Skeletal muscle tissue (tissue), 4 donors: ENCODE data around the gene NKX6-2. TPM values are rescaled to one million over a fixed set of nuclear protein-coding genes. Genes with fewer than 3 reads are reported as not detected.
"Not testable (repeated sequence)": the region's sequence is repeated elsewhere in the genome, so short reads cannot be mapped to it uniquely, and the experiment has no call there.

Source experiments
- H3K27ac ChIP-seq: one replicate; pipeline ENCODE4 v1.7.0; 2013; ENCODE audit warnings: mild to moderate bottlenecking, low read depth, low read length, inconsistent platforms
- H3K27me3 ChIP-seq, 3 donors: one replicate each; pipeline ENCODE4 v1.7.0; 2013; ENCODE audit warnings: low read length in 3 of 3; ENCODE audit not compliant: control insufficient read depth in 3 of 3, insufficient read depth in 3 of 3
- H3K36me3 ChIP-seq, 3 donors: one replicate each; pipeline ENCODE4 v1.7.0; 2013; ENCODE audit warnings: low read length in 3 of 3; ENCODE audit not compliant: control insufficient read depth in 3 of 3, insufficient read depth in 3 of 3
- H3K4me1 ChIP-seq, 3 donors: one replicate each; pipeline ENCODE4 v1.7.0; 2013; ENCODE audit warnings: low read length in 3 of 3, mild to moderate bottlenecking in 3 of 3; ENCODE audit not compliant: control insufficient read depth in 3 of 3, insufficient read depth in 3 of 3
- H3K4me3 ChIP-seq, 3 donors: one replicate each; pipeline ENCODE4 v1.7.0; 2013; ENCODE audit warnings: low read length in 3 of 3
- H3K9ac ChIP-seq, 3 donors: one replicate each; pipeline ENCODE4 v1.7.0; 2013; ENCODE audit warnings: low read length in 3 of 3, mild to moderate bottlenecking in 3 of 3, moderate library complexity in 2 of 3, low read depth in 1 of 3
- H3K9me3 ChIP-seq, 3 donors: one replicate each; pipeline ENCODE4 v1.7.0; 2013; ENCODE audit warnings: low read length in 3 of 3; ENCODE audit not compliant: control insufficient read depth in 3 of 3
- total RNA-seq: library from RNA; depleted of rRNA; stranded (reverse); fragments of >200 nt; gene quantifications from one replicate; pipeline ENCODE4 v1.2.3, GENCODE V29; 2014
- donor health status: Osteomylitis.

Gene NKX6-2
- total RNA-seq, 1 donor from 2014 or later: not detected

DNA sequence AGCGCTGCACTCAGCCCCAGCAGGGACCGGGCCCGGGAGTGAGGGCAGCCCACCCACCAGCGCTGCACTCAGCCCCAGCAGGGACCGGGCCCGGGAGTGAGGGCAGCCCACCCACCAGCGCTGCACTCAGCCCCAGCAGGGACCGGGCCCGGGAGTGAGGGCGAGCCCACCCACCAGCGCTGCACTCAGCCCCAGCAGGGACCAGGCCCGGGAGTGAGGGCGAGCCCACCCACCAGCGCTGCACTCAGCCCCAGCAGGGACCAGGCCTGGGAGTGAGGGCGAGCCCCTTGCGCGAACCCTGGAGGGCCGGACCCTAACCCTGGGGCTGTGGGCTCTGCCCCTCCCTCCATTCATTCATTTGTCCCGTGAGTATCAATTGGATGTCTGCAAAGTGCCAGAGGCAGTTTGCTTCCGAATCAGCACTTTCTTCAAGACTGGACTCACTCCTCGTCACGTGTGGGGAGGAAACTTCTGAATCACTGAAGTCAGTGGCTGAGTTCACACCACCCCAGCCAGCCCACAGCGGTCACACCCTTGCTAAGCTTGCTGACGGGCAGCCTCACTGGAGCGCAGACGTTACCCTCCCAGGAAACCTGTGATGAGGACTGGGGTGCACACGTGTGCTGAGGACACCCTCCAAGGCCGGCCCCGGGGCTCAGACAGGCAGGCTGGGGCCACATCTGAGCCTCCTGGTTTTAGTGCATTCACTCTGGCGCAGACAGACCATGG lies 42.6 kb downstream of the NKX6-2 start:
- H3K4me3 ChIP-seq, H3K9me3 ChIP-seq, H3K27me3 ChIP-seq, H3K9ac ChIP-seq, H3K4me1 ChIP-seq, H3K36me3 ChIP-seq, H3K27ac ChIP-seq: not testable (repeated sequence)

DNA sequence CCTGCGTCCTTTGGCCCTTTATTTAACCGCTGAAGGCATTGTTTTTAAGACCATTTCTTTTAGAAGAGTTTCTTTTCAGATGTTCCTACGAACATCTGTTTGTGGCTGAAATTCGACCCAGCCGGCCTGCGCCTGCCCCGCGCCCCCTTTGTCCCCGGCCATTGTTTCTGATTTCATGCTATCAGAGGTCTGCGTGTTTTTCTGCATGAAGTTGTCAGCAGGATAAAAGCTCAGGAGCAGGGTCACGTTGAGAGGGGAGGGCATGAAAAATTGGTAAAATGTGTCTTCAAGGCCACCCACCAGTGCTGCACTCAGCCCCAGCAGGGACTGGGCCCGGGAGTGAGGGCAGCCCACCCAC lies 43.1 kb downstream of the NKX6-2 start:
- Histone ChIP-seq H3K9me3 (no peaks in the 10 kb centered on the region), H3K36me3 (peaks cover 0 to 5% (median 3%) of the 10 kb centered on the region in 3 donors), H3K4me3 (no peak overlapping the region), H3K4me1 (no peaks in the 10 kb centered on the region), H3K27ac (no peak overlapping the region), H3K9ac (no peak overlapping the region), H3K27me3 (no peaks in the 10 kb centered on the region)

DNA sequence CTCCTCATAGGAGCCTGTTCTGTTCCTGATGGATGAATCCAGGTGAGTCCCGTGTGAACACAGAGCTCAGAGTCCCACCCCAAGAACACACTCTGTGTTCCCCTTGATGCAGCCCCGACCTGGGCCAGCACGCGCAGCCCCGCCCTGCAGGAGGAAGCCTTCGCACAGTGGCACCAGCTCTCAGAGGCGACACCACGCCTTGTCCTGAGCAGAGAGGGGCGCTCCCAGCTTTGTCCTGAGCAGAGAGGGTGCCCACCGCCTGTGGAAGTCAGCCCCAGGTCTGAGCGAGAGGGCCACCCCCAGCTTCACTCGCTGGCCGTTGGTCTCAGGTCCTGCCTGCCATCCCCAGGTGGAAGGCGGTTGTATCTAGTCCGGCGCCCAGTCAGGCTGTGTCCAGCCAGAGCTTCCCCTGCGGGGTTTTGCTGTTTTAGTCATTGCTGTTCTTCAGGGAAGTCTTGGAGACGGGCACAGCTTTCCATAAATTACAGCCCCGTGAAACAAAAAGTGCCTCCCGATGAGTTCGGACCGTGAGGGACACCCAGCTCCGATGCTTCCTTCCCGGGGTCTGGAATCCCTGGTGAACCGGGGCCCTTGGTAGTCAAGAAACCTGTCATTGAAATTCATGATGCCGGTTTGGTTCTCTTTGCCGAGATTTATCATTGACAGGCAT lies 43.6 kb downstream of the NKX6-2 start:
- Histone ChIP-seq H3K4me3 (no peak overlapping the region), H3K4me1 (no peaks in the 10 kb centered on the region), H3K36me3 (peaks cover 0 to 5% (median 3%) of the 10 kb centered on the region in 3 donors), H3K27me3 (no peaks in the 10 kb centered on the region), H3K9me3 (no peaks in the 10 kb centered on the region), H3K27ac (no peak overlapping the region), H3K9ac (no peak overlapping the region)

DNA sequence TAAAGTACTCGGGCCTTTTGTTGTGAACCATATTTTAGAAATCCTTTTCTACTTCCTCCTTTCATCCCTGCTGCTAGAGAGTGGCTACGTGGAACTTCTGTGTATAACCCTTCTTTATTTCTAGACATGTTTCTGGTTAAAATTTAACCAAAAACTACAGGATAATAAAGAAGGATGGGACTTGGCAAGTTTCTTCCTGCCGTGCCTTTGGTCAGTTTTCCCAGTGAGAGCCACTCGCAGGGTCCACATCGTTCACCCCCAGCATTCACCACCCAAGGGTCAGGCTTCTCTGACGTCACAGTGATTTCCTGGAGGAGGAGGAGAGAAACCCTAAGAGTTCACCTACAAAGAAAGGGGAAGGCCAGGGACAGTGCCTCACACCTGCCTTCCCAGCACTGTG lies 45.4 kb downstream of the NKX6-2 start:
- Histone ChIP-seq H3K4me1 (peaks cover 0 to 2% (median 0%) of the 10 kb centered on the region in 3 donors), H3K9me3 (no peaks in the 10 kb centered on the region), H3K27ac (no peak overlapping the region), H3K27me3 (no peaks in the 10 kb centered on the region), H3K4me3 (no peak overlapping the region), H3K36me3 (peaks cover 0 to 5% (median 3%) of the 10 kb centered on the region in 3 donors), H3K9ac (no peak overlapping the region)

DNA sequence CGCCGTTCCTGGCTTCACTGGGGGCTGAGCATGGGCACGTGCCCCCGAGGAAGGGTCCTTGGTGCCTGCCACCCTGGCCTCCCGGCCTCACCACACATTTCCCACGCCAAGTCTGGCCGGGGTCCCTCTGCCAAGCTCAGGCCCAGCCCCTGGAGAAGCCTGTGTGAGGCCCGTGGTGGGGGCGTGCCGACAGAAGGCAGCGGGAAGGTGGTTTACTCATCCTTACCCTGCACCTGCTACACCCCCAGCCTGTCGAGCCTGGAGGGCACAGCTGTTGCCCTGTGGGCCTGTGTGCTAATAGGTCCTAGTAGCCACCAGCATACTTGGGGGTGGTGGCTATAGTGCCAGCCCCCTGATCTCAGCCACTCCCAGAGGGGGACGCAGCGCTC lies 46.7 kb downstream of the NKX6-2 start:
- no peak overlapping the region for H3K4me3 ChIP-seq
- H3K27me3 ChIP-seq: no peaks in the 10 kb centered on the region
- peaks cover 0 to 2% (median 0%) of the 10 kb centered on the region in 3 donors for H3K4me1 ChIP-seq
- peaks cover 0 to 5% (median 4%) of the 10 kb centered on the region in 3 donors for H3K36me3 ChIP-seq
- no peak overlapping the region for H3K27ac ChIP-seq
- no peaks in the 10 kb centered on the region for H3K9me3 ChIP-seq
- H3K9ac ChIP-seq: no peak overlapping the region

DNA sequence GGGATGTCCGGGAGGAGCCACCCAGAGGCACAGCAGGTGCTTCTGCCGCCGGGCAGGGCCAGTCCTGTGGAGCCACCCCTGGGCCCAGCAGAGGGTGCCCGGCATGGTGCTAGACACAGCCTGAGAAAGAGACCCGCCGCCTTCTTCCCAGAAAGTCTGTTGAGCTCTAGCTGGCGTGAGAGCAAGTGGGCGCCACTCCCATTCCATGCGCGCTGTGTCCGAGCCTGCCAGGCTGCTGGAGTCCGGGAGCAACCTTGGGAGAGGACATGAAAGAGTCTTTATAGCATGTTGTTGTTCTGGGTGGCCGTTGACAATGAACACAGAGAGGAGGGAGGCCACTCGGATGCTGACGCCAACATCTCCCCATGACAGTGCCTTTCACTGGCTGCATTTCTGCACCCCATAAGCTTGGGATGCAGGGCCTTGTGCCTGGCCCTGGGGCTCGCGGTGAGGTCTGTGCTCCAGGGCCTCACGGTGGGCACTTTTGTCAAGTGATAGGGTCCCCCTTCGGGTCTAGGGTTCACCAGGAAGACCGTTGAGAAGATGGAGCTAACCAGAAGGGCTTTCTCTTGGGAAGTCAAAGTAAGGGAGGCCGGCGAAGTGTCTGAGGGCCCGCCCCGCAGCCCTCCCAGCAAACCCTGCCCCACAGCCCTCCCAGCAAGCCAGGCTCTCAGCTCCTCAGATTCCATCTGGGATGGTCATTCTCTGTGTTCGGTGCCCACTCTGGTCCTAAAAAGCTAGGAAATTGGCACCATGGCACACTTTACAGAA lies 47.3 kb downstream of the NKX6-2 start:
- Histone ChIP-seq H3K9ac (no peak overlapping the region), H3K27me3 (no peaks in the 10 kb centered on the region), H3K27ac (no peak overlapping the region), H3K9me3 (no peaks in the 10 kb centered on the region), H3K36me3 (peaks cover 0 to 9% (median 5%) of the 10 kb centered on the region in 3 donors), H3K4me3 (no peak overlapping the region), H3K4me1 (peaks cover 0 to 2% (median 0%) of the 10 kb centered on the region in 3 donors)

DNA sequence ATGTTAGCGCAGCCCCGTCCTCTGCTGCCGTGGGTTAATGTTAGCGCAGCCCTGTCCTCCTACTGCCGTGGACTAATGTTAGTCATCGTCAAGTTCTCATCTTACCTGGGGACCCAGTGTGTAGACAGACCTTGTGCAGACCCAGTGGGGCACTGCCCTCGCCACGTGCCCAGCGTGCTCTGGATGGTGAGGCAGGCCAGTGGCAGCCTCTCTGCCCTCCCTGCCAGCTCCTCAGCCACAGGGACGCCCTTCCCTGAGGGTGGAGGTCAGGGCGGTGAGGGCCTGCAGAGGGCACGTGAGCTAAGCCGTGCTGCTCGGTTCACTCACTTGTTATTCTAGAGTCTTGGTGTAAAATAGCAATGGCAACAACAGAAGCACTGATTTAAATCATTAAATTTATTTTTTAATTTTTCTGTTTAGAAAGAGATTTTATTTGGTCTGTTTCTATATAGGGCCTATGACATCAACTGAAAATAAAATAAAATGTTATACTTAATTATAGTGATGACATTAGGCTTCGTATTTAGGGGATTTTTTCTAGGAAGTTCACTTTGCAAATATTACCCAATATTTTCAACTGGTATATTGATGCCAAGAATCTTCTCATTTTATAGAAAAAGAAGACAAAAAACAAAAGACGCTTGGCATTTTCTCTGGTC lies 48.4 kb downstream of the NKX6-2 start:
- Histone ChIP-seq H3K4me1 (peaks cover 0 to 2% (median 0%) of the 10 kb centered on the region in 3 donors), H3K27me3 (no peaks in the 10 kb centered on the region), H3K27ac (no peak overlapping the region), H3K9ac (peak overlapping the region in 1 of 3 donors; percentile 25), H3K36me3 (peaks cover 0 to 9% (median 5%) of the 10 kb centered on the region in 3 donors), H3K4me3 (no peak overlapping the region), H3K9me3 (no peaks in the 10 kb centered on the region)

DNA sequence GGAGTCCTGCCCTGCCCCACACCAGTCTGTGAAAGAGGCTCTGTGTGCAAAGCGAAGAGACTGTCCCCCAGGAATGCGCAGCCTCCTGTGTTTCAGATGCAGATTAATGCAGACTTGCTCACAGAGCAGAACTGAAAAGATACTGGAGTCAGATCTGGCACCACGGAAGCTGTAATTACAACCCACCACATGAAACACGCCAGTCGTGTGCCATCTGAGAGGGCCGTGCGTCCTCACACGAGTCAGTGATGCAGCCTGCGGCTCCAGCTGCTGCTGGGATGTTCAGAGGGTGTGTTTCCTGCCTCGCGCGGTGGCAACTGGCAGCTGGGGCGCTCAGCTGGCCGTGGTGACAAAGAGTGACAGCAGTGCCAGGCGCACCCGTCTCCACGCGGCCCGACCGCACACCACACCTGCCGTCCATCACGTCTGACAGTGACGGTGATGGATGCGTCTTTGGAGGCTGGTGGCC lies 50.0 kb downstream of the NKX6-2 start:
- Histone ChIP-seq H3K9ac (no peak overlapping the region), H3K4me3 (no peak overlapping the region), H3K27ac (no peak overlapping the region), H3K36me3 (peaks cover 0 to 11% (median 0%) of the 10 kb centered on the region in 3 donors), H3K4me1 (peaks cover 0 to 2% (median 0%) of the 10 kb centered on the region in 3 donors), H3K27me3 (no peaks in the 10 kb centered on the region), H3K9me3 (no peaks in the 10 kb centered on the region)

DNA sequence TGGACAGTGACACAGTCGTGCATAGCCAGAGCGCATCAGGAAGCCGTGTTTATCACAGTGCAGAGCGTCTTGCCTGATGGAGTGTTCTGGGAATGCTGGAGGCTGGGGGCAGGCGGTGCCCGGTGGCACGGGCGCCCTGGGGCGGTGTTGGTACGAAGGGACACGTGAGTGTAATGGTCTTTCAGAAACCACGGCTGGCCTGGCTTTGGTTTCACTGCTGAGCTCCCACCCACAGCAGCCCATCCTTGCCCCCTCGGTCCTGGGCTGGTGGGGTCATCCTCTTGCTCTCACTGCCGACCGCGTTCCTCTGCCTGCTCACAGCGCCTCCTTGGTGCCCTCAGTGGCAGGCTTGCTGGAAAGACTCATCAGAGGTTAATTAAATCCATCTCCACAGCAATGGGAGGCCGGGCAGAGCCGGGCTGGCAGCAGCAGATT lies 50.6 kb downstream of the NKX6-2 start:
- Histone ChIP-seq H3K27me3 (no peaks in the 10 kb centered on the region), H3K9ac (no peak overlapping the region), H3K27ac (no peak overlapping the region), H3K4me3 (no peak overlapping the region), H3K4me1 (peaks cover 0 to 2% (median 0%) of the 10 kb centered on the region in 3 donors), H3K36me3 (peaks cover 0 to 16% (median 0%) of the 10 kb centered on the region in 3 donors), H3K9me3 (no peaks in the 10 kb centered on the region)
